HUDEP-2 (cell line): ENCODE measurements around the gene GAL3ST1.

Source experiments
- DNase-seq, 76 experiments: peaks; one replicate each; lab custom pipeline; 2025; ENCODE audit not compliant: unreplicated experiment in 76 of 76; lab: John Stamatoyannopoulos, UW

Gene GAL3ST1

GRCh38 chr22:30539368-30539767 is 35.1 kb downstream of the GAL3ST1 start:
- DNase-seq: no peak

DNA sequence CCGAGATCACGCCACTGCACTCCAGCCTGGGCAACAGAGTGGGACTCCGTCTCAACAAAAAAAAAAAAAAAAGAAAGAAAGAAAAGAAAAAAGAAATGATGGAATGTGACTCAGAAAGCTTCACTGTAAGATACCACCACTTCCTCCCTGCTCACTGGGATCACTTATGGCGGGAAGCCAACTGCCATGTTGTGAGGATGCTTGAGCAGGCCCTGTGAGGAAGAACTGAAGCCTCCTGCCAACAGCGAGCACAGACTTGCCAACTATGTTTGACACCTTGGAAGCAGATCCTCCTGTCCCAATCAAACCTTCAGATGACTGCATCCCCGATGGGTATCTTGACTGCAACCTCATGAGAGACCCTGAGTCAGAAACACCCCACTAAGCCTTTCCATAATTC is 36.2 kb downstream of the GAL3ST1 start:
- DNase-seq: no peak

- no peak for DNase-seq
Observed at GRCh38 chr22:30537083-30537731, 37.3 kb downstream of the GAL3ST1 start.

DNA sequence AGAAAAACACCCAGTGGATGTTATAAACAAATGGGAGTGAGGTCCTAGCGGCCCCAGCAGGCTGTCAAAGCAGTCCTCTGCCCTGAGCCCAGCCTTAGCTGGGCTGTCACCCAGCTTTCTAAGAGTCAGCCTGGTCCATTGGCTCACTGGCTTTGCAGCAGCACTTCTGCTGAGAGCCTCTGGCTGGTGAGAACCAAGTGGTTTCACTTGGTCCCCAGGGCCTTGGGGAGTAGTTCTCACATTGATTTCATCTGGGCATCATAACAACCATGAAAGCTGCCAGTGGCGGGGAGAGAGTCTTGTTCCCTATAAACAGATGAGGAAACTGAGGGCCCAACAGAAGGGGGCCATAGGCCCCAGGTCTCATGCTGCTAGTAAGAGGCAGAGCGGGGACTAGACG is 39.3 kb downstream of the GAL3ST1 start:
- DNase-seq: no peak

DNA sequence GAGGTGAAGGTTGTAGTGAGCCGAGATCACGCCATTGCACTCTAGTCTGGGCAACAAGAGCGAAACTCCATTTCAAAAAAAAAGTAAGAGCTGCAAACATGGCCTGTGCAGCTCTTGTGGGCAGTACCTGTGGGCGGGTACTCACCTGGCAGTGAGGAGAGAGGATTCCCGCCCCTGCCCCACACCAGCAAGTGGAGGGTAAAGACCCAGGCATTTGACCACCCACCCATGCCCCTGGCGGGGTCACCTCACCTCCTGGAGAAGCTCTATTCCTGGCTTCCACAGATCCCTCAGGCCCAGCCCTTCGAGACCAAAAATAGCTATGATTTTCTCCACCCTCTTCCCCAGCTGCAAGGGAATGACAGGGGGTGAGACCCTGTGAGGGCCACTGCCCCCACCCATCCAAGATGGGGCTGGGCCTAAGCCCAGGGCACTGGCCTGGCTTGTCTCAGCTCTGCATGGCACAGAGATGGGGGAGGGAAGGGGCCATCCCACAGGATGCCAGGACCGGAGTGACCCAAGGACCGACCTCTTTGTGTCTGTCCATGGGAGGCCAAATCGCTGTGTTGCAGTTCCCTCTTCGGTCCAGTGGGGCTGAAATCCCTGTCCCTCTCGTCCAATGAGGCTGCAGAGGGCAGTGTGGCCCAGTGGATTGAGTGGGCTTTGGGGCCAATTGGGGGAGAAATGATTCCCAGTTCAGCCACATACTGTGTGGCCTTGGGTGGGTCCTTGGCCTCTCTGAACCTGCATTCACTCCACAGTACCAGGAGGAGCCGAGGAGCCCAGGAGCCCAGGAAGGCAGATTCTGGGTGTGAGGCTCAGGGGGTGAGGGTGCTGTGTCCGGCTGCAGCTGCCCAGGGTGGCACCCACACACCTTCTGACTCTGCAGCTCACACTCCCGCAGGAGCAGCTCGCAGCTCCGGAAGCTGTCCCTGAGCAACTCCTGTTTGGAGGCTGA is 42.5 kb downstream of the GAL3ST1 start:
- DNase-seq: no peak

GRCh38 chr22:30526656-30527055 is 47.8 kb downstream of the GAL3ST1 start:
- no peak for DNase-seq

DNA sequence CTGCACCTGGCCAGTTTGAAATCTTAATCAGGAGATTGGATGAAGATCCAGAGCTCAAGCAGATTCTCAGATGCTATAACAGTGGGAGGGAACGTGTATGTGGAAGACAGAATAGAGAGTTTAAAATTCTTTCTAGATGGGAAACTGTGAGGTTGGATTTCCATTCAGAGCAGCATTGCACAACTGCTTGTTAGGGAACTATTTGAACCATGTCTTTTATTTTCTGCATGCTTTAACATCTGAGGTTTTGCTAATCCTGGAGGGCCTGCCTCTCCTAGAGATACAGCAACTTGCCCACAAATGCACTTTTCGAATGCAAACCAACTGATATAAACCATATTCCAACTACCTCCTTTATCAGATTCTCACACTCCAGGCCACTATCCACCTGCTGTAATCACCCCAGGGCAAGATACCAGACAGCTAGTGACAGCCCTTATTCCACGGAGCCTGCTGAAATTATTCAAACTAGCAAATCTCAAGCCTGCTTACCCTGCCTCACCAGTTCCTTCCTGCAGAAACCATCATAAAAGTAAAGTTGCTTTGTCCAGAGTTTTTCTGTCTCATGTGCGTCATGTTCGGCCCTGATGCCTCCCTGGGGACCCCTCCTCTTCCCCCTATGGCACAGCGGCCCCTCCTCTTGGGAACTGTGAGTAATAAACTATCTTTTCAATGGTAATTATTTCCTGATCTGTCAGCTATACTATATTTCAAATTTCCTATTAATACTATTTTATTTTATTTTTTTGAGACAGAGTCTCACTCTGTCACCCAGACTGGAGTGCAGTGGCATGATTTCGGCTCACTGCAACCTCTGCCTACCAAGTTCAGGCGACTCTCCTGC is 50.6 kb downstream of the GAL3ST1 start:
- DNase-seq: peak in 12 of 76 experiments; percentile 3 to 65 (median 14)

- no peak for DNase-seq
Observed at GRCh38 chr22:30521368-30522156, 52.9 kb downstream of the GAL3ST1 start.

- DNase-seq: no peak
Observed at GRCh38 chr22:30519842-30520425, 54.5 kb downstream of the GAL3ST1 start.

GRCh38 chr22:30516731-30517130 is 57.7 kb downstream of the GAL3ST1 start:
- DNase-seq: no peak

DNA sequence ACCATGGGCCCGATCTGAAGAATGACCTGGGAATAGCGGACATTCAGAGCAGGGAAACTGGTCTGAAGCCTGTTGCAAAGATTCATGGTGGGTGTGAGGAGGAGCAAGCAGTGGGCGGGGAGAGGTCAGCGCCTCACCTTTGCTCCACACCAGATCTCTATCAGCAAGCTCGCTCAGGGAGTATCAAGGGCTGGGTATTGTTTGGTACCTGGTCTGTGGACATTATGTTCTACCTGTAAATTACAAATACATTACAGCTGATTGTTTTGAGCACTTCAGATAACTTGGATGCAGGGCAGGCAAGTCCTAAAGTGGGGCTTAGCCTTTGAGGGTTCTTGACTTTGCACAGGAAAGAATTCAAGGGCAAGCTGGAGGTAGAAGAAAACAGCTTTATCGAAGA is 58.2 kb downstream of the GAL3ST1 start:
- DNase-seq: no peak

- no peak for DNase-seq
Observed at GRCh38 chr22:30514252-30514651, 60.2 kb downstream of the GAL3ST1 start.

GRCh38 chr22:30513462-30513861 is 61.0 kb downstream of the GAL3ST1 start:
- no peak for DNase-seq

DNA sequence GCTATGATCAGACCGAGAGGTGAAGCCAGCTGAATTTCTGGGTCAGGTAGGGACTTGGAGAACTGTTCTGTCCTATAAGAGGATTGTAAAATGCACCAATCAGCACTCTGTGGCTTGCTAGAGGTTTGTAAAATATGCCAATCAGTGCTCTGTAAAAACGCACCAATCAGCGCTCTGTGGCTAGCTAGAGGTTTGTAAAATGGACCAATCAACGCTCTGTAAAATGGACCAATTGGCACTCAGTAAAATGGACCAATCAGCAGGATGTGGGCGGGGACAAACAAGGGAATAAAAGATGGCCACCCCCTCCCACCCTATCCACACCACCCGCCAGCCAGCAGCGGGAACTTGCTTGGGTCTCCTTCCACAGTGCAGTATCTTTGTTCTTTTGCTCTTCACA is 62.6 kb downstream of the GAL3ST1 start:
- no peak for DNase-seq

DNA sequence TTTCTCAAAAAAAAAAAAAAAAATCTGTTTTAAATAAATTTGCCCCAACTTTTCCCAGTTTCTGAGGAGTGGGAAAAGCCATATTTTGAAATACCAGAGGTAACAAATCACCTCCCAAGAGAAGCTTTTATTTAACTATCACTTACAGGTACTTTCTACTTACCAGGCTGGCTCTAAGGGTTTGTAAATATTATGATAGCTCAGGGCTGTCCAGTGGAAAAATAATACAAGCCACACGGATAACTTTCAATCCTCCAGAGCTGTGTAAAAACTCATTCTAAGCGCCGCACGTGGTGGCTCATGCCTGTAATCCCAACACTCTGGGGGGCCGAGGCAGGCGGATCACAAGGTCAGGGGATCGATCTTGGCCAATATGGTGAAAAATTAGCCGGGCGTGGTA is 63.4 kb downstream of the GAL3ST1 start:
- DNase-seq: no peak

DNA sequence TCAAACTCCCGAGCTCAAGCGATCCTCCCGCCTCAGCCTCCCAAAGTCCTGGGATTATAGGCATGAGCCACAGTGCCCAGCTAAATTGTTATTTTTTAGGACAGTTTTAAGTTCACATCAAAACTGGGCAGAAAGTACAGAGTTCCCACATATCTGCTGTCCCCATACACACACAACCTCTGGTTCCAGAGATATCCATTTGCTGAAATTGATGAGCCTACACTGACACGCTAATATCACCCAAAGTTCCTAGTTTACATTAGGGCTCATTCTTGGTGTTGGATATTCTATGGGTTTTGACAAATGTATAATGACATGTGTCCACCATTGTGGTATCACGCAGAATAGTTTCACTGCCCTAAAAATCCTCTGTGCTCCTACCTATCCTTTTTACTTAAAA is 66.2 kb downstream of the GAL3ST1 start:
- DNase-seq: no peak

DNA sequence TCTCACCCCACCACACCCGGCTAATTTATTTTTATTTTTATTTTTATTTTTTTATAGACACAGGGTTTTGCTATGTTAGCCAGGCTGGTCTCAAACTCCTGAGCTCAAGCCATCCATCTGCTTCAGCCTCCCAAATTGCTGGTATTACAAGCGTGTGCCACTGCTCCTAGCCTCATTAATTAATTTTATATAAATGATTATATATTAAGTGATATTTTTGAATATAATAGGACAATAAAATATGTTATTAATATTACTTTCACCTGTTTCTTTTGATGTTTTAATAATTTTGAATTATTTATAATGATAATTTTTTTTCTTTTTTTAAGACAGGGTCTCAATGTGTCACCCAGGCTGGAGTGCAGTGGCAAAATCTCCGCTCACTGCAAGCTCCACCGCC is 66.8 kb downstream of the GAL3ST1 start:
- no peak for DNase-seq

- peak; percentile 52 to 98 (median 87) for DNase-seq
Observed at GRCh38 chr22:30506507-30506968, 67.9 kb downstream of the GAL3ST1 start.
